Coronary artery (tissue), 2 donors: ENCODE results near the gene GRIN1.

Source experiments
- DNase-seq: peaks from one replicate; pipeline ENCODE4 v3.0.0-alpha.2; 2017; ENCODE audit warnings: low spot score
- H3K27ac ChIP-seq, 2 donors: fragments of 200-600 bp; sonication (generic); one replicate each; pipeline ENCODE4 v1.5.1; 2016 to 2019
- H3K4me3 ChIP-seq: fragments of 200-600 bp; sonication (generic); 2 replicates; pipeline ENCODE4 v1.5.1; 2016; ENCODE audit warnings: mild to moderate bottlenecking, moderate library complexity
- TF ChIP-seq, protein P1 (sequence below): fragments of 200-600 bp; sonication (generic); IDR thresholded peaks from one replicate; pipeline ENCODE4 v1.5.1; 2019; ENCODE audit warnings: antibody characterized with exemption

GRIN1 gene

GRCh38 chr9:137148242-137148641, 9.3 kb downstream of the GRIN1 start:
- TF ChIP-seq, protein P1, sequence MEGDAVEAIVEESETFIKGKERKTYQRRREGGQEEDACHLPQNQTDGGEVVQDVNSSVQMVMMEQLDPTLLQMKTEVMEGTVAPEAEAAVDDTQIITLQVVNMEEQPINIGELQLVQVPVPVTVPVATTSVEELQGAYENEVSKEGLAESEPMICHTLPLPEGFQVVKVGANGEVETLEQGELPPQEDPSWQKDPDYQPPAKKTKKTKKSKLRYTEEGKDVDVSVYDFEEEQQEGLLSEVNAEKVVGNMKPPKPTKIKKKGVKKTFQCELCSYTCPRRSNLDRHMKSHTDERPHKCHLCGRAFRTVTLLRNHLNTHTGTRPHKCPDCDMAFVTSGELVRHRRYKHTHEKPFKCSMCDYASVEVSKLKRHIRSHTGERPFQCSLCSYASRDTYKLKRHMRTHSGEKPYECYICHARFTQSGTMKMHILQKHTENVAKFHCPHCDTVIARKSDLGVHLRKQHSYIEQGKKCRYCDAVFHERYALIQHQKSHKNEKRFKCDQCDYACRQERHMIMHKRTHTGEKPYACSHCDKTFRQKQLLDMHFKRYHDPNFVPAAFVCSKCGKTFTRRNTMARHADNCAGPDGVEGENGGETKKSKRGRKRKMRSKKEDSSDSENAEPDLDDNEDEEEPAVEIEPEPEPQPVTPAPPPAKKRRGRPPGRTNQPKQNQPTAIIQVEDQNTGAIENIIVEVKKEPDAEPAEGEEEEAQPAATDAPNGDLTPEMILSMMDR: no peak
- no peak for DNase-seq
- H3K27ac ChIP-seq: no peak overlapping the region
- no peak overlapping the region for H3K4me3 ChIP-seq

GRCh38 chr9:137148661-137149060, 9.7 kb downstream of the GRIN1 start:
- H3K4me3 ChIP-seq: no peak overlapping the region
- no peak overlapping the region for H3K27ac ChIP-seq
- TF ChIP-seq, protein P1: no peak
- no peak for DNase-seq

GRCh38 chr9:137149363-137149762, 10.4 kb downstream of the GRIN1 start:
- Histone ChIP-seq H3K27ac (no peak overlapping the region), H3K4me3 (no peak overlapping the region)
- TF ChIP-seq, protein P1: no peak
- DNase-seq: no peak

DNA sequence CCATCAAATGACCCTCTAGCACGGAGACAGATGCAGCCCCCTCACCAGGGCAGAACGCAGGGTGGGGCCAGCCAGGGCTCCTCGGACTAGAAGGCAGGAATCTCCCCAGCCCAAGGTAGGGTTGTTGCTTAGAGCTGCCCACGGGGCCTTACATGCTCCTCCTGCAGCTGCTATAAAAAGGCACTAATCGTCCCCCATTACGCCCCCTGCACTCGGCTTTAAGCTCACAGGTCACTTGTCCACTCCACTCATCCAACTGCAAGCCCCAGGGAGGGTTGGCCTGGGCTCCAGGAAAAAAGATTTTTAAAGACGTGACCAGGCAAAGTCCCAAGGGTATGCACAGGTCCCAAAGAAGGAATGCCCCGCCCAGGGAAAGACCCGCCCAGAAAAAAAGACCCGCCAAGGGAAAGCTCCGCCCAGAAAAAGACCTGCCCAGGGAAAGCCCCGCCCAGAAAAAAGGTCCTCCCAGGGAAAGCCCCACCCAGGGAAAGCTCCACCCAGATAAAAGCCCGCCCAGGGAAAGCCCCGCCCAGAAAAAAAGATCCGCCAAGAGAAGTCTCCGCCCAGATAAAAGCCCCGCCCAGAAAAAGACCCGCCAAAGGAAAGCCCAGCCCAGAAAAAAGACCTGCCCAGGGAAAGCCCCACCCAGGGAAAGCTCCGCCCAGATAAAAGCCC, 11.1 kb downstream of the GRIN1 start:
- no peak overlapping the region for H3K27ac ChIP-seq
- no peak for DNase-seq
- H3K4me3 ChIP-seq: no peak overlapping the region
- TF ChIP-seq, protein P1: no peak

- DNase-seq: no peak
- TF ChIP-seq, protein P1: no peak
- no peak overlapping the region for H3K4me3 ChIP-seq
- H3K27ac ChIP-seq: no peak overlapping the region
Observed at GRCh38 chr9:137150617-137151457, 11.9 kb downstream of the GRIN1 start.

DNA sequence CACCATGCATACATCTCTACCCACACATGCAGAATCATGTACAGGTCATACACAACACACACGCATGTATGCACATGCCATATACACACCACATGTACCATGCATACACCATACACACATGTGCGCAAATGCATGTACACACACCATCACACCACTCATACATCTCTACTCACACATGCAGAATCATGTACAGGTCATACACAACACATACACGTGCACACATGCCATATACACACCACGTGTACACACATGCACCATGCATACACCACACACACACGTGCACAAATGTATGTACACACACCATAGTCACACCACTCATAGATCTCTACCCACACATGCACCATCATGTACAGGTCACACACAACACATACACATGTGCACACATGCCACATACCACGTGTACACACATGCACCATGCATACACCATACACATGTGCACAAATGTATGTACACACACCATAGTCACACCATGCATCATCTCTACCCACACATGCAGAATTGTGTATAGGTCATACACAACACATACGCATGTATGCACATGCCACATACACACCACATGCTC, 14.0 kb downstream of the GRIN1 start:
- DNase-seq: no peak
- H3K4me3 ChIP-seq: no peak overlapping the region
- TF ChIP-seq, protein P1: no peak
- H3K27ac ChIP-seq: no peak overlapping the region
